OCI-LY3 (cell line): ENCODE data around the gene STK32C.

Source experiments
- CTCF ChIP-seq: fragments of 200-600, 300-600 bp; sonication (generic); IDR thresholded peaks from 2 replicates; pipeline ENCODE4 v1.5.1; 2014; ENCODE audit warnings: antibody characterized with exemption, low read length, low read depth
- EZH2phosphoT487 ChIP-seq: fragments of 200-600 bp; shearing (Covaris generic); IDR thresholded peaks from 2 replicates; pipeline ENCODE4 v1.6.1; 2018; ENCODE audit warnings: antibody characterized with exemption, mixed run types, low read depth

- TF ChIP-seq CTCF (no peak), EZH2phosphoT487 (no peak)
These were observed 33.8 kb downstream of the STK32C start for GRCh38 chr10:132273966-132274365.
